Measurements from ENCODE around the gene ANKS1B. TPM values are rescaled to one million over a fixed set of nuclear protein-coding genes. Genes with fewer than 3 reads are reported as not detected.

Gene ANKS1B
- total RNA-seq, 4 donors from 2014 or later: 34.5 to 81.9 (median 71.1) TPM

DNA sequence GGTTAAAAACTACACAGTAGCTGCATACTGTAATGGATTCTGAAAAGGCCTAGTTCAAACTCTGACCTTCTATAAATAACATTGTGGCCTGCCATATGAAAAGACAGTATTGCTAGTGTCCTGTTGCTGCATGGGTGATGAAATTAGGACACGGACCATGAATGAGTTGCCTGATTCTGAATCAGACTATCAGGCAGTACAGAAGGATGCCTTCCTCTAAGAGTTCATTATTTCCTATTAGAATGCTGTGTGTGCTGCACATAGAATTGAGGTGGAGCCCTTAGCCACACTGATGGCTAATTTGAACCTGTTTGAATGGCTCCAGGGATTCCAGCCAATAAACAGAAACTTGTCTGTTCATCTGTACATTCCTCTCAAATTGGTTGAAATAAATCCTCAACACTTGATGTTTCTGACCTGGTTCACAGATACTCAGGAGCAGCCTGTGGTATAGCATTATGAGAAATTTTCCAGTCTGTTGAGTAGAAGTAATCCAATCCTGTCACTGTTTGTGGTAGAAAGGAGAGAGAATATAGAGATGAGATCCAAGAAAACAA is 856.4 kb downstream of the ANKS1B start:
- H3K36me3 ChIP-seq: no peaks in the 10 kb centered on the region
- H3K4me1 ChIP-seq: no peaks in the 10 kb centered on the region
- WGBS, 2 donors: 0 to 47% methylated on average over 1 of the region's 1 CpG
- no peaks in the 10 kb centered on the region for H3K9me3 ChIP-seq
- no peak overlapping the region for H3K27ac ChIP-seq
- TF ChIP-seq POLR2A (IDR thresholded peaks at IDR 0.05): no peak
- TF ChIP-seq, protein P1, sequence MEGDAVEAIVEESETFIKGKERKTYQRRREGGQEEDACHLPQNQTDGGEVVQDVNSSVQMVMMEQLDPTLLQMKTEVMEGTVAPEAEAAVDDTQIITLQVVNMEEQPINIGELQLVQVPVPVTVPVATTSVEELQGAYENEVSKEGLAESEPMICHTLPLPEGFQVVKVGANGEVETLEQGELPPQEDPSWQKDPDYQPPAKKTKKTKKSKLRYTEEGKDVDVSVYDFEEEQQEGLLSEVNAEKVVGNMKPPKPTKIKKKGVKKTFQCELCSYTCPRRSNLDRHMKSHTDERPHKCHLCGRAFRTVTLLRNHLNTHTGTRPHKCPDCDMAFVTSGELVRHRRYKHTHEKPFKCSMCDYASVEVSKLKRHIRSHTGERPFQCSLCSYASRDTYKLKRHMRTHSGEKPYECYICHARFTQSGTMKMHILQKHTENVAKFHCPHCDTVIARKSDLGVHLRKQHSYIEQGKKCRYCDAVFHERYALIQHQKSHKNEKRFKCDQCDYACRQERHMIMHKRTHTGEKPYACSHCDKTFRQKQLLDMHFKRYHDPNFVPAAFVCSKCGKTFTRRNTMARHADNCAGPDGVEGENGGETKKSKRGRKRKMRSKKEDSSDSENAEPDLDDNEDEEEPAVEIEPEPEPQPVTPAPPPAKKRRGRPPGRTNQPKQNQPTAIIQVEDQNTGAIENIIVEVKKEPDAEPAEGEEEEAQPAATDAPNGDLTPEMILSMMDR (IDR thresholded peaks at IDR 0.05): no peak
- no peaks in the 10 kb centered on the region for H3K27me3 ChIP-seq
- intact Hi-C loops (cut with DNase I): no loop called here
- DNase-seq: no peak
- H3K4me3 ChIP-seq (replicated peaks in 1 of 3): no peak overlapping the region

DNA sequence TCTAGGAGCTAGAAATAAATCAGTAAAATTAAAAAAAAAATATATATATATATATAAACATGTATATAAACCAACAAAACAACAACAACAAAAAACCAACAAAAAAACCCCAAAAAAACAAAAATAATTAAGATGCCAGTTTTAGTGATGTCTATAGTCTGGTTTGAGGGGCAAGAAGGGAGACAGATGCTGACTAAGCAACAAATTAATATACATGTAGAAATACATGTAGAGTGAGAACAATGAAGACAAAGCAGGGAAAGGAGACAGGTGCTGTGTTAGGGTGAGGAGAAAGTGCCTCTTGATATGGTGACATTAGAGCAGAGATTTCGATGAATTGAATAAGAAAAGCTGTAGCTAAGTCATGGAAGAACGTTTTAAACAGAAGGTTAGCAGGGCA is 861.8 kb downstream of the ANKS1B start:
- no peaks in the 10 kb centered on the region for H3K9me3 ChIP-seq
- TF ChIP-seq, protein P1 (IDR thresholded peaks at IDR 0.05): no peak
- TF ChIP-seq POLR2A (IDR thresholded peaks at IDR 0.05): no peak
- H3K4me1 ChIP-seq: no peaks in the 10 kb centered on the region
- H3K27me3 ChIP-seq: no peaks in the 10 kb centered on the region
- no peaks in the 10 kb centered on the region for H3K36me3 ChIP-seq
- H3K27ac ChIP-seq: no peak overlapping the region
- DNase-seq: no peak
- no peak overlapping the region for H3K4me3 ChIP-seq (replicated peaks in 1 of 3)
- 31 to 54% methylated on average over 2 of the region's 2 CpGs for WGBS, 2 donors
- intact Hi-C loops (cut with DNase I): no loop called here

DNA sequence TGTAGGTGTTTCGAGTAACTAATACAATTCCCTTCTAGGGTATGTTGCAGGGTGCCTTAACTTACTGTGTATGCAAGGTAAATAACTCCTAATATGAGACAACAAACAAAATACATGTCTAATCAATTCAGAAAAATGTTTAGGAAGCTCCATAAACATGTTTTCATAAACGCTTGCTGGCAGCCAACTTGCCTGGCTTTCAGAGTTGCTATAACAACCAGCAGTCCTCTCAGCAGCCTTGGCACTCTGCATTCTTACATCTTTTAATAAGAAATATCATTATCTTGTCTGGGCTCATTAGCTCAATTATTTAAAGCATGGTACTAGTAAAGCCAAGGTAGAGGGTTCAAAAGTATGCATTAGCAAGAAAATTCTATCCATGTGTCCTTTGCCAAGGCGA is 862.2 kb downstream of the ANKS1B start:
- no peak overlapping the region for H3K27ac ChIP-seq
- TF ChIP-seq POLR2A (IDR thresholded peaks at IDR 0.05): no peak
- TF ChIP-seq, protein P1 (IDR thresholded peaks at IDR 0.05): no peak
- no peaks in the 10 kb centered on the region for H3K4me1 ChIP-seq
- 83 to 90% methylated on average over 3 of the region's 3 CpGs for WGBS, 2 donors
- intact Hi-C loops (cut with DNase I): no loop called here
- H3K36me3 ChIP-seq: no peaks in the 10 kb centered on the region
- H3K4me3 ChIP-seq (replicated peaks in 1 of 3): no peak overlapping the region
- H3K27me3 ChIP-seq: no peaks in the 10 kb centered on the region
- H3K9me3 ChIP-seq: no peaks in the 10 kb centered on the region
- DNase-seq: no peak

DNA sequence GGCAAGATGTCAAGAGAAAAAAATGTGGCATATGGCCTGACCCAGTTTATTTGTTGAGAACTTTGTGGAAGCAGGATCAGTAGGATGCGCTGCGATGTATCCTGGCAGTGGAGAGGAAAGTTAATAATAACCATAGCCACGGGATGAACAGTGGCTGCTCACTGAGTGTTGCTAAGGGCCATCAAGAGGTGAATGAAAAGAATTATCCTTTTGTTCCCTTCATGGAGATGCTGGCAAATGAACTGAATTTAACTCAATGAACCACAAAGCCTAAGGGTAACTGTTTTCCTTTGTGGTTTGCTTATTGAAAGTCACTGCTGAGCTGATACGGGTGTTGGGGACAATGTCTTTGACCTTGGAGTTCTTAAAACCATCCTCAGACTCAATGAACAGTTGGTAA is 863.2 kb downstream of the ANKS1B start:
- Histone ChIP-seq H3K4me1 (no peaks in the 10 kb centered on the region), H3K36me3 (no peaks in the 10 kb centered on the region), H3K27ac (no peak overlapping the region), H3K9me3 (no peaks in the 10 kb centered on the region), H3K27me3 (no peaks in the 10 kb centered on the region), H3K4me3 (replicated peaks in 1 of 3) (no peak overlapping the region)
- 35 to 39% methylated on average over 4 of the region's 4 CpGs for WGBS, 2 donors
- DNase-seq: no peak
- no peak for TF ChIP-seq POLR2A (IDR thresholded peaks at IDR 0.05)
- TF ChIP-seq, protein P1 (IDR thresholded peaks at IDR 0.05): no peak
- intact Hi-C loops (cut with DNase I): no loop called here

DNA sequence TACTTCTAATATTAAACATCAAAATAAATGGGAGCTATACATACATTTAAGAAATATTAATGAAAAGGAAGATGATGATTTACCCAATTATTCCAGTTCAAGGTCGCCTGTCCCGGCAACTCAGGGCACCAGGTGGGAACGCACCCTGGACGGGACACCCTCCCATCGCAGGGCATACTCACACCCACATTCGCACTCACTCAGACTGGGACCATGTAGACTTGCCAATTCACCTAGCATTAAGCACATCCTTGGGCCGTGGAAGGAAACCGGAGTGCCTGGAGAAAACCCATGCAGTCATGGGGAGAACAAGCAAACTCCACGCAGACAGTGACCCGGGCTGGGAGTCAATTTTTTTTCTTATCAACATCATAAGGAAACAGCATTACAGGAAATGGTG is 864.8 kb downstream of the ANKS1B start:
- Histone ChIP-seq H3K4me3 (replicated peaks in 1 of 3) (no peak overlapping the region), H3K27ac (no peak overlapping the region), H3K4me1 (no peaks in the 10 kb centered on the region), H3K9me3 (no peaks in the 10 kb centered on the region), H3K27me3 (no peaks in the 10 kb centered on the region), H3K36me3 (no peaks in the 10 kb centered on the region)
- 79 to 90% methylated on average over 10 of the region's 10 CpGs for WGBS, 2 donors
- intact Hi-C loops (cut with DNase I): no loop called here
- DNase-seq: no peak
- TF ChIP-seq, protein P1 (IDR thresholded peaks at IDR 0.05): no peak
- TF ChIP-seq POLR2A (IDR thresholded peaks at IDR 0.05): no peak

Measured in thyroid gland (tissue), 4 donors.